ENCODE measurements around the gene TFAP2A.
A peak's percentile ranks its signal among the peaks of the same experiment; 100 is the strongest.

TFAP2A gene

GRCh38 chr6:10437891-10438290, 23.0 kb upstream of the TFAP2A start:
- H3K27ac ChIP-seq: no peak overlapping the region
- TF ChIP-seq CTCF (conservative IDR thresholded peaks at IDR 0.05) (no peak), ZFX (IDR thresholded peaks at IDR 0.05) (no peak)

- TF ChIP-seq CTCF (conservative IDR thresholded peaks at IDR 0.05) (no peak), ZFX (IDR thresholded peaks at IDR 0.05) (no peak)
- no peak overlapping the region for H3K27ac ChIP-seq
Observed at GRCh38 chr6:10434235-10434634, 19.4 kb upstream of the TFAP2A start.

GRCh38 chr6:10433322-10433721, 18.4 kb upstream of the TFAP2A start:
- no peak for TF ChIP-seq ZFX (IDR thresholded peaks at IDR 0.05)
- TF ChIP-seq CTCF (conservative IDR thresholded peaks at IDR 0.05): no peak
- no peak overlapping the region for H3K27ac ChIP-seq

- TF ChIP-seq CTCF (conservative IDR thresholded peaks at IDR 0.05) (no peak), ZFX (IDR thresholded peaks at IDR 0.05) (no peak)
- H3K27ac ChIP-seq: no peak overlapping the region
Observed at GRCh38 chr6:10431423-10432164, 16.7 kb upstream of the TFAP2A start.

GRCh38 chr6:10429638-10430427, 15.0 kb upstream of the TFAP2A start:
- H3K27ac ChIP-seq: no peak overlapping the region
- TF ChIP-seq ZFX (IDR thresholded peaks at IDR 0.05) (no peak), CTCF (conservative IDR thresholded peaks at IDR 0.05) (peak; percentile 83)

- H3K27ac ChIP-seq: no peak overlapping the region
- no peak for TF ChIP-seq ZFX (IDR thresholded peaks at IDR 0.05)
- no peak for TF ChIP-seq CTCF (conservative IDR thresholded peaks at IDR 0.05)
Observed at GRCh38 chr6:10426781-10427279, 12.0 kb upstream of the TFAP2A start.
